Trophoblast cell (in vitro differentiated cells and primary cell): ENCODE data around the gene GH2.
"Not testable (repeated sequence)": the region's sequence is repeated elsewhere in the genome, so short reads cannot be mapped to it uniquely, and the experiment has no call there.

Experiments
- DNase-seq, 2 donors: peaks; one replicate each; pipeline ENCODE4 v3.0.0-alpha.2; 2016
- H2AFZ ChIP-seq: 2 replicates; pipeline ENCODE4 v1.6.1; 2013; ENCODE audit warnings: low read length, moderate library complexity, mild to moderate bottlenecking; ENCODE audit not compliant: insufficient read depth, poor library complexity
- H2AK5ac ChIP-seq: 2 replicates; pipeline ENCODE4 v1.6.1; 2013; ENCODE audit warnings: mild to moderate bottlenecking, low read length
- H2BK120ac ChIP-seq: 2 replicates; pipeline ENCODE4 v1.6.1; 2013; ENCODE audit warnings: low read length, mild to moderate bottlenecking, moderate library complexity; ENCODE audit not compliant: insufficient read depth, poor library complexity
- H2BK12ac ChIP-seq: 2 replicates; pipeline ENCODE4 v1.6.1; 2013; ENCODE audit warnings: mild to moderate bottlenecking, low read length, moderate library complexity
- H2BK5ac ChIP-seq: 2 replicates; pipeline ENCODE4 v1.6.1; 2013; ENCODE audit warnings: low read length, low read depth, moderate library complexity, mild to moderate bottlenecking; ENCODE audit not compliant: poor library complexity
- H3K14ac ChIP-seq: 2 replicates; pipeline ENCODE4 v1.6.1; 2013; ENCODE audit warnings: mild to moderate bottlenecking, low read length
- H3K18ac ChIP-seq: 2 replicates; pipeline ENCODE4 v1.6.1; 2013; ENCODE audit warnings: mild to moderate bottlenecking, low read length
- H3K23ac ChIP-seq: 2 replicates; pipeline ENCODE4 v1.6.1; 2013; ENCODE audit warnings: low read length
- H3K27ac ChIP-seq: 2 replicates; pipeline ENCODE4 v1.5.1; 2013; ENCODE audit warnings: low read depth, mild to moderate bottlenecking, inconsistent platforms, low read length, moderate library complexity
- H3K27me3 ChIP-seq: 2 replicates; pipeline ENCODE4 v1.6.1; 2013; ENCODE audit warnings: inconsistent platforms, mild to moderate bottlenecking, low read length, moderate library complexity; ENCODE audit not compliant: insufficient read depth
- H3K36me3 ChIP-seq, 2 experiments: 1 replicate in 1 of 2; 2 replicates in 1 of 2; pipeline ENCODE4 v1.6.1; 2013; ENCODE audit warnings: low read length in 2 of 2, mild to moderate bottlenecking in 2 of 2, moderate library complexity in 1 of 2; ENCODE audit not compliant: insufficient read depth in 2 of 2, control insufficient read depth in 1 of 2
- H3K4ac ChIP-seq: 2 replicates; pipeline ENCODE4 v1.6.1; 2013; ENCODE audit warnings: low read depth, mild to moderate bottlenecking, low read length, moderate library complexity
- H3K4me1 ChIP-seq, 2 experiments: 1 replicate in 1 of 2; 2 replicates in 1 of 2; pipeline ENCODE4 v1.6.1; 2013; ENCODE audit warnings: low read length in 2 of 2, mild to moderate bottlenecking in 2 of 2, moderate library complexity in 1 of 2; ENCODE audit not compliant: insufficient read depth in 2 of 2, control insufficient read depth in 1 of 2
- H3K4me2 ChIP-seq: 2 replicates; pipeline ENCODE4 v1.6.1; 2013; ENCODE audit warnings: inconsistent platforms, mild to moderate bottlenecking, low read length, moderate library complexity
- H3K4me3 ChIP-seq: 2 replicates; pipeline ENCODE4 v1.5.1; 2013; ENCODE audit warnings: mild to moderate bottlenecking, low read depth, low read length, inconsistent platforms
- H3K79me1 ChIP-seq: one replicate; pipeline ENCODE4 v1.6.1; 2013; ENCODE audit warnings: low read length
- H3K79me2 ChIP-seq: 2 replicates; pipeline ENCODE4 v1.6.1; 2013; ENCODE audit warnings: low read length, mild to moderate bottlenecking; ENCODE audit not compliant: control insufficient read depth, insufficient read depth, poor library complexity
- H3K9ac ChIP-seq: 2 replicates; pipeline ENCODE4 v1.6.1; 2013; ENCODE audit warnings: mild to moderate bottlenecking, low read length
- H3K9me3 ChIP-seq: 2 replicates; pipeline ENCODE4 v1.6.1; 2013; ENCODE audit warnings: low read depth, mild to moderate bottlenecking, control low read depth, inconsistent platforms, low read length; ENCODE audit not compliant: insufficient read depth
- H4K12ac ChIP-seq: 2 replicates; pipeline ENCODE4 v1.6.1; 2013; ENCODE audit warnings: low read depth, mild to moderate bottlenecking, low read length, moderate library complexity
- H4K8ac ChIP-seq: 2 replicates; pipeline ENCODE4 v1.6.1; 2013; ENCODE audit warnings: low read depth, mild to moderate bottlenecking, low read length, moderate library complexity
- H4K91ac ChIP-seq: one replicate; pipeline ENCODE4 v1.6.1; 2013; ENCODE audit warnings: low read depth, mild to moderate bottlenecking, low read length, moderate library complexity
- WGBS: extraction: QIAGEN DNeasy Blood & Tissue Kit; methylation state at CpG from one replicate; pipeline ENCODE4 v1.1.7; 2013; ENCODE audit warnings: missing lambda C conversion rate; ENCODE audit not compliant: insufficient read length, insufficient coverage; ENCODE audit errors: extremely low coverage; 5-methylcytosine and 5-hydroxymethylcytosine counted together

GH2 gene

GRCh38 chr17:63922402-63922801 lies 40.7 kb upstream of the GH2 start:
- not testable (repeated sequence) for DNase-seq

GRCh38 chr17:63920779-63921178 lies 39.0 kb upstream of the GH2 start:
- no CpG with 5 or more reads among the region's 5 CpGs for WGBS
- not testable (repeated sequence) for H3K4ac ChIP-seq, H3K23ac ChIP-seq, H4K8ac ChIP-seq, H3K9ac ChIP-seq, H2BK5ac ChIP-seq, H2AFZ ChIP-seq, H3K4me1 ChIP-seq, H3K27me3 ChIP-seq, H3K4me2 ChIP-seq, H3K14ac ChIP-seq, H3K9me3 ChIP-seq, H3K79me1 ChIP-seq, H3K4me3 ChIP-seq, H3K36me3 ChIP-seq, H3K18ac ChIP-seq, H2AK5ac ChIP-seq, H4K91ac ChIP-seq, H3K79me2 ChIP-seq, H2BK120ac ChIP-seq, H3K27ac ChIP-seq, H4K12ac ChIP-seq, H2BK12ac ChIP-seq, DNase-seq

More at GRCh38 chr17:63922402-63922801, 40.7 kb upstream of the GH2 start:
- H3K36me3 ChIP-seq, H3K18ac ChIP-seq, H3K79me1 ChIP-seq, H3K9ac ChIP-seq, H2AFZ ChIP-seq, H3K4ac ChIP-seq, H3K4me3 ChIP-seq, H3K79me2 ChIP-seq, H3K4me1 ChIP-seq, H4K91ac ChIP-seq, H4K8ac ChIP-seq, H2BK120ac ChIP-seq, H3K9me3 ChIP-seq, H4K12ac ChIP-seq, H3K4me2 ChIP-seq, H3K27me3 ChIP-seq, H3K14ac ChIP-seq, H2AK5ac ChIP-seq, H3K27ac ChIP-seq, H2BK5ac ChIP-seq, H2BK12ac ChIP-seq, H3K23ac ChIP-seq: not testable (repeated sequence)
- no CpG with 5 or more reads among the region's 9 CpGs for WGBS

GRCh38 chr17:63920050-63920449 lies 38.3 kb upstream of the GH2 start:
- not testable (repeated sequence) for H4K8ac ChIP-seq, H3K23ac ChIP-seq, H2AK5ac ChIP-seq, H3K27ac ChIP-seq, H2BK120ac ChIP-seq, H3K79me1 ChIP-seq, H3K36me3 ChIP-seq, H3K9me3 ChIP-seq, H3K9ac ChIP-seq, H4K12ac ChIP-seq, H3K18ac ChIP-seq, H3K4me2 ChIP-seq, H2BK12ac ChIP-seq, DNase-seq, H3K14ac ChIP-seq, H3K4me3 ChIP-seq, H3K4me1 ChIP-seq, H4K91ac ChIP-seq, H3K27me3 ChIP-seq, H2AFZ ChIP-seq, H2BK5ac ChIP-seq, H3K79me2 ChIP-seq, H3K4ac ChIP-seq
- WGBS: no CpG with 5 or more reads among the region's 6 CpGs

- H3K4me1 ChIP-seq: no peaks in the 10 kb centered on the region
These were observed 37.6 kb upstream of the GH2 start for GRCh38 chr17:63919311-63919723.

More at GRCh38 chr17:63919311-63919723, 37.6 kb upstream of the GH2 start:
- no peak overlapping the region for H3K9ac ChIP-seq
- no peak overlapping the region for H3K18ac ChIP-seq
- no peaks in the 10 kb centered on the region for H3K27me3 ChIP-seq
- WGBS: no CpG with 5 or more reads among the region's 8 CpGs
- no peak overlapping the region for H2AK5ac ChIP-seq
- no peak overlapping the region for H3K27ac ChIP-seq
- no peak overlapping the region for H2BK5ac ChIP-seq
- no peak overlapping the region for H3K4me2 ChIP-seq
- H3K79me1 ChIP-seq: no peaks in the 10 kb centered on the region
- no peak overlapping the region for H4K8ac ChIP-seq
- DNase-seq: peak; percentile 10 to 57
- H2AFZ ChIP-seq: no peak overlapping the region
- no peak overlapping the region for H4K91ac ChIP-seq
- no peak overlapping the region for H4K12ac ChIP-seq
- H2BK12ac ChIP-seq: no peak overlapping the region
- H3K79me2 ChIP-seq: no peaks in the 10 kb centered on the region
- no peak overlapping the region for H3K23ac ChIP-seq
- no peak overlapping the region for H2BK120ac ChIP-seq
- no peak overlapping the region for H3K4me3 ChIP-seq
- no peak overlapping the region for H3K14ac ChIP-seq
- no peak overlapping the region for H3K4ac ChIP-seq
- H3K9me3 ChIP-seq: no peaks in the 10 kb centered on the region
- no peaks in the 10 kb centered on the region for H3K36me3 ChIP-seq
